OCI-LY1 (cell line): ENCODE results near the gene TICRR.

Experiments used
- H2AFZ ChIP-seq: fragments of 200-600 bp; sonication (generic), shearing (Covaris generic); 2 replicates; pipeline ENCODE4 v1.6.0; 2014; ENCODE audit warnings: antibody characterized with exemption, mild to moderate bottlenecking, low read length
- H3F3A ChIP-seq: fragments of 200-600 bp; sonication (generic), shearing (Covaris generic); 2 replicates; pipeline ENCODE4 v1.6.0; 2014; ENCODE audit warnings: mild to moderate bottlenecking, antibody characterized with exemption, low read length, moderate library complexity; ENCODE audit not compliant: insufficient read depth
- H3K27ac ChIP-seq: fragments of 200-600 bp; sonication (generic); 2 replicates; pipeline ENCODE4 v1.5.1; 2014; ENCODE audit warnings: low read length, mixed run types, mild to moderate bottlenecking, low read depth; ENCODE audit not compliant: poor library complexity, severe bottlenecking
- H3K27me3 ChIP-seq: fragments of 200-600 bp; sonication (generic); 2 replicates; pipeline ENCODE4 v1.6.0; 2014; ENCODE audit warnings: antibody characterized with exemption, mild to moderate bottlenecking, low read length, moderate library complexity; ENCODE audit not compliant: insufficient read depth
- H3K36me3 ChIP-seq: fragments of 200-600 bp; sonication (generic); 2 replicates; pipeline ENCODE4 v1.6.1; 2014; ENCODE audit warnings: mild to moderate bottlenecking, antibody characterized with exemption, low read length, moderate library complexity, mixed read lengths; ENCODE audit not compliant: insufficient read depth
- H3K4me1 ChIP-seq: fragments of 200-600 bp; sonication (generic); 2 replicates; pipeline ENCODE4 v1.5.1; 2014; ENCODE audit warnings: mild to moderate bottlenecking, low read length, moderate library complexity; ENCODE audit not compliant: insufficient read depth, severe bottlenecking
- H3K4me2 ChIP-seq: fragments of 200-600 bp; sonication (generic), shearing (Covaris generic); 2 replicates; pipeline ENCODE4 v1.6.1; 2014; ENCODE audit warnings: low read length
- H3K4me3 ChIP-seq: fragments of 200-600 bp; sonication (generic); 2 replicates; pipeline ENCODE4 v1.5.1; 2014; ENCODE audit warnings: low read length, low read depth, mild to moderate bottlenecking, mixed read lengths; ENCODE audit not compliant: poor library complexity, severe bottlenecking
- H3K79me2 ChIP-seq: fragments of 200-600 bp; shearing (Covaris generic); 2 replicates; pipeline ENCODE4 v1.6.1; 2016; ENCODE audit warnings: mixed run types, low read length, mixed read lengths; ENCODE audit not compliant: insufficient read depth
- H3K9ac ChIP-seq: fragments of 200-600 bp; sonication (generic), shearing (Covaris generic); 2 replicates; pipeline ENCODE4 v1.6.1; 2014; ENCODE audit warnings: mild to moderate bottlenecking, low read length, mixed read lengths
- H3K9me2 ChIP-seq: fragments of 200-600 bp; sonication (generic), shearing (Covaris generic); 2 replicates; pipeline ENCODE4 v1.6.1; 2014; ENCODE audit warnings: low read depth, mild to moderate bottlenecking, low read length, mixed read lengths
- H3K9me3 ChIP-seq: fragments of 200-600 bp; shearing (Covaris generic); 2 replicates; pipeline ENCODE4 v1.6.1; 2014; ENCODE audit warnings: low read length, mixed read lengths
- H4K20me1 ChIP-seq: fragments of 200-600 bp; sonication (generic), shearing (Covaris generic); 2 replicates; pipeline ENCODE4 v1.6.0; 2016; ENCODE audit warnings: mild to moderate bottlenecking, low read length; ENCODE audit not compliant: insufficient read depth
- EZH2 ChIP-seq: fragments of 200-600 bp; sonication (generic), shearing (Covaris generic); IDR thresholded peaks from 2 replicates; pipeline ENCODE4 v1.8.0; 2017; ENCODE audit warnings: borderline replicate concordance, mixed run types, mild to moderate bottlenecking, antibody characterized with exemption, low read length, moderate library complexity, mixed read lengths
- TF ChIP-seq, protein P1 (sequence below): fragments of 200-600 bp; sonication (generic), shearing (Covaris generic); IDR thresholded peaks from 2 replicates; pipeline ENCODE4 v1.5.1; 2017; ENCODE audit warnings: mild to moderate bottlenecking, antibody characterized with exemption, low read length, moderate library complexity, mixed read lengths

TICRR gene

DNA sequence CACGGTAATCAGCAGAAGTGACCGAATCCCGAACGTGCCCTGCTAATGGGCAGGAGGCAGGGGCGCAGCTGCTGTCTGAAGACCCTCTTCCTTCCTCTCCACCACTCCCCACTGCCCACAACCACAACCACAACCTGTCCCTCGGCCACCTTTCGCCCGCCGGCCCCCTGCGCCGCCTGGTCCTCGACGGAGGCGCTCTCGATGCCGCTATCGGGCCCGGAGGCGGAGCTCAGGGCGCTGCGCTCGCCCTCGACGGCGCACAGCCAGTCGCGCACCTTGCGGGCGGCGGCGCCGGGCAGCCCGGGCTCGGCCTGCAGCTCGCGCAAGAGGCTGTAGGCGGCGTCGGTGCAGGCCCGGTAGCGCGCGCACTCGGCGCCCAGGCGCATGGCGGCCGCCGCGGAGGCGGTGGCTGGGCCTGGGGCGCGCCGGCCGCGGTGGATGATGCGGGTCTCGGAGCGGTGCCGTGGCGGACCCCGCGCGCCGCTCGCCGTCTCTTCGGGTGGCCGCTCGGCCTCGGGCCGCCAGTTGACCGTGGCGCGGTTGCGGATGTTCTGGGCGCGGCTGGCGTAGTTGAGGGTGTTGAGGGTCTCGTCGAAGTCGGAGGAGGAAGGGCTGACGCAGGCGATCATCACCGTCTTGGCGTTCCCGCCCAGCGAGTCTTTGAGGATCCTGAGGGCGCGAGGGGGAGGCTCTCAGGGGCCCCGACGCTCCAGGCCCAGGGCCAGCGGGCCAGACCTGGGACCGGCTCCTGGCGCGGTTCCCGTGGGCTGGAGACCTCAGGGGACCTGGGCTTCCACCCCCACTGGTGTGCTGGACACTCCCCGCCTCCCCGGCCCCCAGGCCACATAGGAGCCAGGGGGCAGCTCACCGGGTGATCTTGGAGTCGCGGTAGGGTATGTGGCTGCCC, 73.1 kb downstream of the TICRR start:
- Histone ChIP-seq H3K27me3 (no peaks in the 10 kb centered on the region), H3K9me2 (no peaks in the 10 kb centered on the region), H3K79me2 (no peaks in the 10 kb centered on the region), H3F3A (no peaks in the 10 kb centered on the region), H3K4me1 (no peaks in the 10 kb centered on the region), H3K36me3 (no peaks in the 10 kb centered on the region), H3K9me3 (no peaks in the 10 kb centered on the region), H3K9ac (no peak overlapping the region), H3K27ac (no peak overlapping the region), H2AFZ (no peak overlapping the region), H3K4me2 (no peak overlapping the region), H3K4me3 (no peak overlapping the region), H4K20me1 (no peaks in the 10 kb centered on the region)
- no peak for TF ChIP-seq EZH2
- TF ChIP-seq, protein P1, sequence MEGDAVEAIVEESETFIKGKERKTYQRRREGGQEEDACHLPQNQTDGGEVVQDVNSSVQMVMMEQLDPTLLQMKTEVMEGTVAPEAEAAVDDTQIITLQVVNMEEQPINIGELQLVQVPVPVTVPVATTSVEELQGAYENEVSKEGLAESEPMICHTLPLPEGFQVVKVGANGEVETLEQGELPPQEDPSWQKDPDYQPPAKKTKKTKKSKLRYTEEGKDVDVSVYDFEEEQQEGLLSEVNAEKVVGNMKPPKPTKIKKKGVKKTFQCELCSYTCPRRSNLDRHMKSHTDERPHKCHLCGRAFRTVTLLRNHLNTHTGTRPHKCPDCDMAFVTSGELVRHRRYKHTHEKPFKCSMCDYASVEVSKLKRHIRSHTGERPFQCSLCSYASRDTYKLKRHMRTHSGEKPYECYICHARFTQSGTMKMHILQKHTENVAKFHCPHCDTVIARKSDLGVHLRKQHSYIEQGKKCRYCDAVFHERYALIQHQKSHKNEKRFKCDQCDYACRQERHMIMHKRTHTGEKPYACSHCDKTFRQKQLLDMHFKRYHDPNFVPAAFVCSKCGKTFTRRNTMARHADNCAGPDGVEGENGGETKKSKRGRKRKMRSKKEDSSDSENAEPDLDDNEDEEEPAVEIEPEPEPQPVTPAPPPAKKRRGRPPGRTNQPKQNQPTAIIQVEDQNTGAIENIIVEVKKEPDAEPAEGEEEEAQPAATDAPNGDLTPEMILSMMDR, result no peak

DNA sequence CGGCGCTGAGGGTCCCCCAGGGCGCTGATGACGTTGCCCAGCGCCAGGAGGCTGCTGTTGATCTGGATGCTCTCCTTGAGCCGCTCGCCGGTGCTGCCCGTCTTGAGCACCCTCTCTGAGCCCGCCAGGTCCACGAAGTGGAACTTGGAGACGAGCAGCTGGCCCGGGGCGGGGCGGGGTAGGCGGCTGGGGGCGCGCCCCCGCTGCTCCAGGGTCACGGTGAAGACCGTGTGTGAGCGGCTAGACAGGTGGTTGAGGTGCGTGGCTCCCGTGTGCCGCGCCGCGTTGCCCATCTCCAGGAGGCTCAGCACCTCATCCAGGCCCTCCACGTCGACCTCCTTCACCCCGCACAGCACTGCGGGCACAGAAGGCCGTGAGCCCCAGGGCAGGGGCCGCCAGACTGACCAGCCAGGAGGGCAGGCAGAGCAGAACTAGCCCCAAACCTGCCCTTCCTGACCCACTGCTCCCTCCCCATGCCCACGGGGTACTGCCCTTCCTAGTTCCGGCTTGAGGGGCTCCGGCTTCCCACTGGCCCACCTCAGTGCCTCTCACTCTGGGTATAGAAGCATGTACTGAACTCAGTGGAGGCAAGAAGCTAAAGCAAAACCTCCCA, 73.8 kb downstream of the TICRR start:
- H3K4me3 ChIP-seq, result no peak overlapping the region
- no peaks in the 10 kb centered on the region for H3K27me3 ChIP-seq
- no peaks in the 10 kb centered on the region for H3K9me2 ChIP-seq
- TF ChIP-seq, protein P1, result no peak
- TF ChIP-seq EZH2, result no peak
- no peak overlapping the region for H3K4me2 ChIP-seq
- H3K4me1 ChIP-seq, result no peaks in the 10 kb centered on the region
- H3K79me2 ChIP-seq, result no peaks in the 10 kb centered on the region
- no peaks in the 10 kb centered on the region for H4K20me1 ChIP-seq
- H3F3A ChIP-seq, result no peaks in the 10 kb centered on the region
- H3K9me3 ChIP-seq, result no peaks in the 10 kb centered on the region
- H3K27ac ChIP-seq, result no peak overlapping the region
- H3K36me3 ChIP-seq, result no peaks in the 10 kb centered on the region
- no peak overlapping the region for H2AFZ ChIP-seq
- H3K9ac ChIP-seq, result no peak overlapping the region

DNA sequence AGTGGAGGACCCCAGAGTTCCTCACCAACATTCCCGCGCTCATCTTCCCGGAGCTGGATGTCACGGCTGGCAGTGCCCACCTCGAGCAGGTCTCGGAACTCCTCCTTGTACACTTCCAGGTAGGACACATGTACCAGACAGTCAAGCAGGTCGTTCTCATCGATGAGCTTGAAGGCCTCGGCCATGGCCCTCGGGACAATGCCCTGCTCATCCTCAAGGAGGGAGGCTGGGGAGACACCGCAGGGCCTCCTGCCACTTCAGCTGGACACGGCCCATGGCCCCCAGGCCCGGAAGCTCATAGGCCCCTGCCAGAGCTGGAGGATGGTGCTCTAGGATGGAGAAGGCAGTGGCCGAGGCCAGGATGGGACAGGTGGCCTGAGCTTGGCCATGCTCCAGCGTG, 74.4 kb downstream of the TICRR start:
- Histone ChIP-seq H3K4me1 (no peaks in the 10 kb centered on the region), H3K79me2 (no peaks in the 10 kb centered on the region), H2AFZ (no peak overlapping the region), H3K9me3 (no peaks in the 10 kb centered on the region), H3K9ac (no peak overlapping the region), H3F3A (no peaks in the 10 kb centered on the region), H3K4me3 (no peak overlapping the region), H3K27ac (no peak overlapping the region), H3K4me2 (no peak overlapping the region), H3K36me3 (no peaks in the 10 kb centered on the region), H3K9me2 (no peaks in the 10 kb centered on the region), H3K27me3 (no peaks in the 10 kb centered on the region), H4K20me1 (no peaks in the 10 kb centered on the region)
- TF ChIP-seq, protein P1, result no peak
- TF ChIP-seq EZH2, result no peak
